Activated naive CD8-positive, alpha-beta T cell treated with anti-CD3 and anti-CD28 coated beads, Interleukin-2, amount 50 U/mL, for 24 hours (primary cell): ENCODE data around the gene HIVEP3.

ENCODE experiments used
- ATAC-seq: fragments of 150-1000 bp; cut with Tn5 transposase; one replicate; pipeline ENCODE4 v1.10.0; 2021
- DNase-seq: peaks from one replicate; pipeline ENCODE4 v3.0.0; 2021
- H3K27ac Mint-ChIP-seq: one replicate; pipeline ENCODE4 v1.8.0; 2021; ENCODE audit warnings: mild to moderate bottlenecking, mixed read lengths
- H3K27me3 Mint-ChIP-seq: one replicate; pipeline ENCODE4 v1.8.0; 2021; ENCODE audit warnings: mixed read lengths
- H3K36me3 Mint-ChIP-seq: one replicate; pipeline ENCODE4 v1.8.0; 2021; ENCODE audit warnings: low read depth, mixed read lengths
- H3K4me1 Mint-ChIP-seq: one replicate; pipeline ENCODE4 v1.8.0; 2021; ENCODE audit warnings: mixed read lengths
- H3K4me3 Mint-ChIP-seq: one replicate; pipeline ENCODE4 v1.8.0; 2021; ENCODE audit warnings: mild to moderate bottlenecking, moderate library complexity, mixed read lengths
- H3K9me3 Mint-ChIP-seq: one replicate; pipeline ENCODE4 v1.8.0; 2021; ENCODE audit warnings: mixed read lengths

The HIVEP3 gene

DNA sequence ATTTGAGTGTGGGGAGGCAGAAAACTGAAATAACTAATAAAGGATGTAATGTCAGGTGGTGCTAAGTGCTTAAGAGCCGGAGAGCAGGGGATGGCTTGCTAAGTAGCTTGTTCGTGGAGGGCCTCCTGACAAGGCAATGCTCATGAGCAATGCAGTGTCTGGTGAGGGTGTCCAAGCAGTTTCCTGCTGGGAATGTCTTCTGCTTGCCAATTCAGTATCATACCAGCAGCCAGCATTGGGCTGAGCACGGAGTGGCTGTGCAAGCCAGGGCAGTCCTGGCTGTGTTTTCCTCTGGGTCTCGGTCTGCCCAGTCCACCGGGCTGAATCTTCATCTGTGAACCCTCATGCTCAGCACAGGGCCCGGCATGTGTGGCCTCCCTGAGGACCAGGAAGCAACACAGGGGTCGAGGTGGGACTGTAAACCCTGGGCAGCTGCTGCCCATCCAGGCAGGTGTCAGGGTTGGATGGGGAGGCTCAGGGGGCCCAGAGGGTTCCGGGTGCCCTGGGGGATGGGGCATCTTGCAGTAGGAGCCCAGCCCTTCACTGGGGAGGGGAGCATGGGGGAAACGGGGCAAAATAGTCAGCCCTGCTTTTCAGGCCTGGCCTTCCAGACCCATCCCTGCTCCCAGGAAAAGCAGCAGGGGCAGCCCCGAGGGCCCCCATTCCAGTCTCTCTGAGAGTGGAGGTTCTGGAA lies 461.7 kb downstream of the HIVEP3 start:
- DNase-seq (no peak), ATAC-seq (no peak)
- Mint-ChIP-seq H3K36me3 (no peaks in the 10 kb centered on the region), H3K27me3 (peaks cover 2% of the 10 kb centered on the region), H3K9me3 (no peaks in the 10 kb centered on the region), H3K4me1 (no peaks in the 10 kb centered on the region), H3K27ac (no peak overlapping the region), H3K4me3 (no peak overlapping the region)
